Dermis microvascular lymphatic vessel endothelial cell (primary cell): ENCODE measurements around the gene CLEC16A. TPM values are rescaled to one million over a fixed set of nuclear protein-coding genes. Genes with fewer than 3 reads are reported as not detected.
A peak's percentile ranks its signal among the peaks of the same experiment; 100 is the strongest.

Source experiments
- DNase-seq, 2 donors: peaks; one replicate each; pipeline versions ENCODE4 v3.0.0 to v3.0.0-alpha.2; 2010; ENCODE audit warnings: low read depth in 2 of 2
- total RNA-seq: library from RNA; depleted of rRNA; stranded (reverse); fragments of >200 nt; gene quantifications from 2 replicates; pipeline ENCODE4 v1.2.1, GENCODE V29; 2014

The CLEC16A gene
- total RNA-seq, 1 donor from 2014 or later: 10.5 TPM

- DNase-seq: peak in 1 of 2 donors; percentile 72
Observed at GRCh38 chr16:11121083-11121608, 176.8 kb downstream of the CLEC16A start.

- peak in 1 of 2 donors; percentile 46 for DNase-seq
Observed at GRCh38 chr16:11121914-11122692, 177.7 kb downstream of the CLEC16A start.

DNA sequence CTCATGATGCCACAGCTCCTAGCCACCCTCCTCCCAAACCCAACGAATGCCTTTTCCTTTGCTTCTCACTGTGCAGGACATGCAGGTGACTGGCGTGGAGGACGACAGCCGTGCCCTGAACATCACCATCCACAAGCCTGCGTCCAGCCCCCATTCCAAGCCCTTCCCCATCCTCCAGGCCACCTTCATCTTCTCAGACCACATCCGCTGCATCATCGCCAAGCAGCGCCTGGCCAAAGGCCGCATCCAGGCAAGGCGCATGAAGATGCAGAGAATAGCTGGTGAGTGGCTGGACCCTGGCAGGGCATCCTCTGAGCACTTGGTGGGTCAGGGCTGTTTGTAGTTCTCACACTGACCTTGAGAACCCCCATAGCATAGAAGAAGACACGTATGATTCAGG, 179.3 kb downstream of the CLEC16A start:
- DNase-seq: no peak

GRCh38 chr16:11125936-11126335, 181.6 kb downstream of the CLEC16A start:
- DNase-seq: no peak

DNA sequence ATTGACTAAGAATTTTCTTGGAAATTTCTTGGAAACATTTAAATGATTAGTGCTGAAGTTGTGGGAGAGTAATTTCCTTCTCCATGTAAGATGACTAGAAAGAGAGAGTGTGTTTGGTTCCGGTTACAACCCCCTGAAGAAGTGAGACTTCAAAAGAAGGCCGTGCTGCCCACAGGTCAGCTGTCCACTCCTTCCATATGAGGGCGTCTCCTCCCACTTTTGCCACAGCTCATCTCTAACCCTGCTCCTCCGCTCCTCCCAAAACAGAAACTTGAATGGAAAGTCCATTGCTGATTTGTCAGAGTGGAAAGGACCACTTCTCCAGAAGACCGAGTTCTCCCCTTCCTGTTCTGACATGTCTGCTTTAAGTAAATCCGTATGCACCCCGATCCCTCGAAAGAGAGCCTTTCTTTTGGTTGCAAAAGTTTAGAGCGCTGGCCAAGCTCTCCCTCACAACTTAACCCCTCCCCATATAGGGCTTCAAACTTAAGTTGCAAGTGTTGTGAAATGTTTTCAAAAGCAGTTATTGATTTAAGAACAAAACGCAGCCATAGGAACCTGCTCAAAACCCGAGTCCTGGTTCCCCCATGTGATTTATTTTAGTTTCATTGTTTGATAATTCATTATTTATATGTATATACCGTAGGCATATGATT, 182.2 kb downstream of the CLEC16A start:
- no peak for DNase-seq

- DNase-seq: no peak
Observed at GRCh38 chr16:11127610-11128195, 183.3 kb downstream of the CLEC16A start.

GRCh38 chr16:11128211-11129141, 184.1 kb downstream of the CLEC16A start:
- DNase-seq: no peak

DNA sequence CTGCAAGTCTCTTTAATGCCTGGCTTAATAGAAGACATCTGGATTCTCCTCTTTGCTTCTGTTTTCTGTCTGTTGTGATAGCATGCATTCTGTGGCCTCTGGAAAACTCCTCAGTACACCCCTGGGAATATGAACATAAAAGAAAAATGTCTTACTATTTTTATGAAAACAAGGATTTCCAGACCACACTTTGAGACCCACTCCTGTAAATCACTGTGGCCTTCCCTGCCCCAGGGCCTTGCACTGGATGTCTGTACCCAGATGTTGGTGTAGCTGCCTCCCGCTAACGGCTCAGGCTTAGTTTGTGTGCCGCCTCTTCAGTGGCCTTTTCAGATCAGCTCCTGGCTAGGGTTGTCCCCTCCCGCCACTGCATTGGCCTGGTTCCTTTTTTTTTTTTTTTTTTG, 185.0 kb downstream of the CLEC16A start:
- no peak for DNase-seq

DNA sequence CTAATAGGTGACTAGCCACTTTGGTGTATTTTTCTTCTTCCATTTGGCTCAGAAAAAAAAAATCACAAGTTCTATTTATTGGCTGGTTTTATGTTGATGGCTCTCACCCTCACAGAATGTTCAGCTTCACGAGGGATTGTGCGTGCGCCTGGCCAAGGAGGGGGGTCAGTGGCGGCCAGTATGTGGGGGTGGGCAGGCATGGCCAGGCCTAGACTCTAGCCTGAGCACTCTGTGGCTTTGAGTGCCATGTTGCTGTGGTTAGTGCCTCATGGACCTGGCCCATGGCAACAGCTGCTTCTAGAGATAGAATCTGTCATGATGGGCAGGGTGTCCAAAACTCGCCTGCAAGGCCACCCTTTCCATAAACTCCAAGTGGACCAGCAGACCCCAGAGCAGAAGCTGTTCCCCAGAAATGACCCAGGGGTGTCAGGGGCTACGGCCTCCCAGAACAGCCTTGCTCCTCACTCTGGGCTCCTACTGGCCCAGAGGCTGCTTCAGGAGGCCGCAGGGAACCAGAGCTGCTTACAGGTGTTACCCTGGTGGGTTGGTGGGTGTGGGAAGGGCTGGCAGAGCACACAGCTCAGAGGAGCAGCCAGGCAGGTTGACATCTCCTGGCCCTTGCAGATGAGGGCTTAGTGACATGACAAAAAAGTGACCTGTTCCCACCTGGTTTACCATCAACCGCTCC, 186.8 kb downstream of the CLEC16A start:
- DNase-seq: no peak

DNA sequence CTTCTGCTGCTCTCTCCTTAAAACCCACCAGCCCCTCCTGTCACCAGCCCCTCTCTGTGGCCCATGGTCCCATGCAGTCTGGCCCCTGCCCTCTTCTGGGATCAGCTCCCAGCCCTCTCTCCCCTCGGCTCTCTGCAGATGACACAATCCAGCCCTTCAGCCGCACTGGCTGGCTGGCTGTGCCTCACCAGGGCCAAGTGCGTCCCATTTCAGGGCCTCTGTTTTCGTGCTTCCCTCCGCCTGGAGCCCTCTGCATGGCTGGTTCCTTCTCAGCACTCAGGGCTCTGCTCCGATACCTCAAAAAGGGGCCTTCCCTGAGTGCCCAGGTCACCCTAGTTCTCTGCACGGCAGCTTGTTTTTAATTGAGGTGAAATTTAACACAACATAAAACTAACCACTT, 187.3 kb downstream of the CLEC16A start:
- DNase-seq: no peak

DNA sequence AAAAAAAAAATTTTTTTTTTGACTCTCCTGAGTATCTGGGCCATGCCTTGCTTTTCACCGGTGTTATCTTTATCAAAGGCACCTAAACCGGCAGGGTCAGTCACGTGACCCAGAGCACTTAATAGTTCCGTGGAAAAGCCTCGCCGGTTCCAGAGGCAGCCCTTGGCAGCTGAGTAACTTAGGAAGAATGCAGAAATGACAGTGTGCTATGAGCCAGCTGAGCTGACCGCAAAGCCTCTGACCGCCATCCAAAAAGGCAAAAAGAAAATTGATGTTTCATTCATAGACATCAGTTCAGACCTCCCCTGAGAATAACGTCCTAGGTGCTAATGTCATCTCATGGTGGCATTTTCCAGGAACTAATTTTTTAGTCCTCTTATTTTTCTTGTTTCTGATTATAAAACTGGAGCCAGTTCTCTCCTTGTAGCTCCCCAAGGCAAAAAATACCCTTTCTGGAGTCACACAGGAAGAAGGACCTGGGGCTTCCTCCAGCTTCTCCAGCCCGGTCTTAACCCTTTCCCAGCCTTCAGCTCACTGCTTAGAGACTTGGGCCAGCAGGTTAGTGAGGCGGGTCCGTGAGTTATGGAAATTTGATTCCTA, 189.1 kb downstream of the CLEC16A start:
- DNase-seq: peak; percentile 47 to 88

DNA sequence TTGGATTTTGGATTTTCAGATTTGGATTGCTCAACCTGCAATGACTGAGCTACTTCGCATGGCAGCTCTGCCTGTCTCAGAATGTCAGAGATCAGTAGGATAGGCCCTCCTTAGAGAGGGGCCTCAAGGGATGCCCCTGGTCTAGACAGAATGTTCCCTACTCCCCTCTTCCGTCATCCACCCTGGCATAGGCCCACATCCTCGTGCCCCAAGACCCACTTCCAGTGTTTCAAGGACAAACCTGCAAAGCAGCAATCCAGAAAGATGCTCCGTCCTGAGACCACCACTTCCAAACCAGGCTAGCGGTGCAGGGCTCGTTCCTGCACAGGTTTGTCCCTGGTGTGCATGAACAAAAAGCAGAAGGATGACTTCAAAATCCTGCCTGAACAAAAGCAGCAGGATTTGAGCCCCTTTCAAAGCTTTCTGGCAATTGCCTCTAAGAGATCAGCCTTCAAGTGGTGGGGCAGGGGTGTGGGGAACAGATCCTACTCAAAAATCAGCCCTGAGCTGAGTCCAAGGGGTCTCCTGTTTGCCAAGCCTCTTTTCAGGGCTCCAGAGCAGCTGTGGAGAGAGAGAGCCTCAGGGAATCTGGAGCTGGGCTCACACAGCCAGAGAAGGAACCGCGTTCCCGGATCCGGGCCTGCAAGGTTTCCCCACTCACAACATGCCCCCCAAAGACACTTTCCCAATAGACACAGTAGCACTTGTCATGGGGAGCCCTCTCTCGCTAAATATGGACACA, 190.5 kb downstream of the CLEC16A start:
- no peak for DNase-seq

GRCh38 chr16:11135464-11135973, 191.2 kb downstream of the CLEC16A start:
- no peak for DNase-seq

DNA sequence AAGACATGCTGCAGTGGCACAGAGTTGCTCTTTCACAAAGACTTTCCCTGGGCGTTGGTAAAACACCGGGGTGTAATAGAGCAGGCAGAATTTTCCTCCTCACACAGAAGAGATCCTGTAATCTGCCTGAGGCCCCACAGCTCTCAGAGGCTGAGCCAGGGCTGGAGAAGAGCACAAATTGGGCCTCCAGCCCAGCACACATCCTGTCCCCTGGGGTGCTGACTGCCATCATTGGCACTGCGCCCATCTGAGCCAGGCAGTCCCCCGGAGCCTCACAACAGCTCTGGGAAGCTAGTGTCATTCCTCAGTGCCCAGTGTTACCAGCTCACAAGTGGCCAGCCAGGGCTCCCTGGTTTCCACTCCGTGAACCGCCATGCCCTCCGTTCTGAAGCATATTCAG, 192.2 kb downstream of the CLEC16A start:
- DNase-seq: peak; percentile 24 to 68

DNA sequence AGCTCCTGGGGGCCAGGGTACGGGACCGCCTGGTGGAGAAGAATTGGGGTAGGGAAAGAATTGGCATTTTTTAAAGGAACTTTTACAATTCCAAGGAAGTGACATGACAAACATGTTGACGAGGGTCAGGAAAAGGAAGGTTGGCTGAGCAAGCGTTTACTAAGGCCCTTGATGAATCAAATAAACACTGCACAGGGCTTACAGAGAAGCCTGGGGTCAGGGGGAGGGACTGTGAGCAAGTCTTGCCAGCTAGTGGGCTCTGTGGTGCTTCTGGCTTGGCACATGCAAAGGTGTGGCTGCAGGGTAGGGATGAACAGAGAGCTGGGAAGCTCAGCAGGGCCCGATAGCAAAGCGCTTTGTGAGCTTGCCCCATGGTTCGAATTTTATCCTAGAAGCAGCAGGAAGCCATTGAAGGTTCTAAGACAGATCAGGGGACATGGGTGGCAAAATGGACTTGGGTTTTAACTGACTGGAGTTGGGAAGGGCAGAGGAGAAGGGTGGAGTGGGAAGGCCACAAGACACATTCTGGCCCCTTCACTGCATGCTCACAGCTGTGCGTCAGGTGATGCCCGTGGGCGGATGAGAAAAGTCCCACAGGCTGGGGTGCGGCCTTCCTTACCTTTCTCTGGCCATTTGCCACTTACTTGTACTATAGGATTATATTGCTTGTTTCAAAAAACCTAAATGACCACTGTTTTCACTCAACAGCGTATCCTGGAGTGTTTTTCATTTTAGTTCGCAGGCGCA, 193.8 kb downstream of the CLEC16A start:
- peak in 1 of 2 donors; percentile 53 for DNase-seq

DNA sequence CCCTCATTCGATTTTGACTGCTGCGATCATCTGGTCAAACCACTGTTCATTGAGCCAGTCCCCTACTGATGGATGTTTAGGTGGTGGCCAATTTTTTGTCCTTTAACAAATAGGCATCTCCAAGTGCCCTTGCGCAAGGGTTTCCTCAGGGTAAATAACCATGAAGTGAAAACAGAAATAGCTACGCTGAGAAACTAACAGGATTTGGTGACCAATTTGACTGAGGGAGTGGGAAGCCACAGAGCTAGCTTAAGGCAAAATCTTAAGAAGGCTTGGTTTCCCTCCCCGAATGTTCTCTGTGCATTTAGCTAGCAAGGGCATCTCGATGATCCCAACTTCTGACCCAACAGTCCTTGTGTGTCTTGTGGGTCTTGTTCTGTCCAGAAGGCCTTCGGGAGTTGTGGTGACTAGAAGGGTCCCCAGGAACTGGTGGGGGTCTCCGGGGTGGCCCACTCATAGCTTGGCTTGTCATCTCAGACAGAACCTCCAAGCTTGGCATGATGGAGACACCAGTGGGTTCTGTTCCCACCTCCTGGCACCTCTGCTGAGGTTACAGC, 194.5 kb downstream of the CLEC16A start:
- DNase-seq: no peak

DNA sequence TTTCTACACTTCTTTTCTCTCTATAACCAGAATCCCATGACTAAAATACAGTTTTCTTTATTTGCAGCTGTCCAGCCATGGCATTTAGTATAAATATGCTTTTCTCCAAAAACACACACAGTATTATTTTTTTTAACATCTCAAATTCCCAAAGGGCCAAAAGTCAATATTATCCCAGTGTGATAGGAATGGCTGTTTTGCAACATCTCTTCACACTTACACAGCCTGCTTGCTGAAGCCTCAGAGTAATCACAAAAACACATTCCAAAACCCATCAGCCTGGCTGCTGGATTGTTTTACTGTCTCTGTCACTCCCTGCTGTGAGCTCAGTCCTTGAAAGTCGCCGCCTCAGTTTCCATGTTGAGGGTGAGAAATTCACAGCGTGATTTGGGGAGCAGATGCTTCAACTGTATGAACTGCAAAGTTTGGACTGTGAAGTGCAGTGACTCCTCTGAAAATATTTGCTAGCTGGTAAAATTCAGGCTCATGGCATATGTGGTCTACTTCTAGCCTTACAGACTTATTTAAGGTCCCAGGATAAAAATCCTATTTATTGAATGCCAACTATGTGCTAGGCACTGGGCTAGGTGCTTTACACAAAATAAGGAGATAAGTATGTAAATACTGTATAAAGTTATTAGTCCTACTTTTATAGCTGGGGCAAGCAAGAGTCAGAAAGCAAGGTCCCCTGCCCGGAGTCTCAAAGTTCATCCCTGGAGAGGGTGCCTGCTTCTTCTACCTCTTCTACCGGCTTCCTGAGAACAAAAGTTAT, 195.1 kb downstream of the CLEC16A start:
- DNase-seq: no peak

- DNase-seq: peak in 1 of 2 donors; percentile 48
Observed at GRCh38 chr16:11140098-11140375, 195.7 kb downstream of the CLEC16A start.
